WI38 (cell line): ENCODE data around the gene LOXL4.

ENCODE experiments used
- H3K4me3 ChIP-seq: 2 replicates; pipeline ENCODE4 v1.5.1; 2011; ENCODE audit warnings: low read depth, mild to moderate bottlenecking, control low read depth, low read length
- CTCF ChIP-seq: IDR thresholded peaks from 2 replicates; pipeline ENCODE4 v1.5.1; 2012; ENCODE audit warnings: low read depth, mild to moderate bottlenecking, control low read depth, low read length

The LOXL4 gene

GRCh38 chr10:98302741-98303365 lies 34.9 kb upstream of the LOXL4 start:
- TF ChIP-seq CTCF = no peak
- H3K4me3 ChIP-seq = no peak overlapping the region

GRCh38 chr10:98301664-98302319 lies 33.8 kb upstream of the LOXL4 start:
- no peak for TF ChIP-seq CTCF
- no peak overlapping the region for H3K4me3 ChIP-seq

- no peak overlapping the region for H3K4me3 ChIP-seq
- TF ChIP-seq CTCF = no peak
These were observed 32.7 kb upstream of the LOXL4 start for GRCh38 chr10:98300526-98301229.

- no peak overlapping the region for H3K4me3 ChIP-seq
- no peak for TF ChIP-seq CTCF
These were observed 31.3 kb upstream of the LOXL4 start for GRCh38 chr10:98299341-98299740.

GRCh38 chr10:98296524-98296923 lies 28.5 kb upstream of the LOXL4 start:
- TF ChIP-seq CTCF = no peak
- no peak overlapping the region for H3K4me3 ChIP-seq

- TF ChIP-seq CTCF = no peak
- no peak overlapping the region for H3K4me3 ChIP-seq
These were observed 27.9 kb upstream of the LOXL4 start for GRCh38 chr10:98295907-98296306.

GRCh38 chr10:98295401-98295811 lies 27.4 kb upstream of the LOXL4 start:
- H3K4me3 ChIP-seq = no peak overlapping the region
- TF ChIP-seq CTCF = no peak
